Activated CD8-positive, alpha-beta memory T cell treated with anti-CD3 and anti-CD28 coated beads for 36 hours (primary cell): ENCODE data around the gene SLC35B2. TPM values are rescaled to one million over a fixed set of nuclear protein-coding genes. Genes with fewer than 3 reads are reported as not detected.
"Not testable (repeated sequence)": the region's sequence is repeated elsewhere in the genome, so short reads cannot be mapped to it uniquely, and the experiment has no call there.

Experiments used
- CTCF ChIA-PET: fragments of 350-600 bp; sonication (Branson Sonifier 250); formaldehyde crosslinking; loops from one replicate; lab custom pipeline; 2021; ENCODE audit warnings: antibody characterized with exemption; lab: Charles Lee
- POLR2A ChIA-PET: fragments of 350-600 bp; sonication (Branson Sonifier 250); formaldehyde crosslinking; loops from one replicate; lab custom pipeline; 2021; ENCODE audit warnings: antibody characterized with exemption; lab: Charles Lee
- total RNA-seq, 2 experiments: library from RNA; stranded (reverse); gene quantifications; one replicate each; pipeline ENCODE4 v1.2.3, GENCODE V29; 2021

The SLC35B2 gene
- total RNA-seq, 2 experiments from 2014 or later, result 32.5 to 32.6 TPM

GRCh38 chr6:44235269-44235668 lies 22.1 kb downstream of the SLC35B2 start:
- ChIA-PET CTCF (interaction anchor here (1.0 to 3.4 kb wide), 8 partner anchors 10 to 138 kb away, joined by 3 to 18 read pairs (median 6); partner anchors contain the start of genes HSP90AB1 and SLC29A1), POLR2A (interaction anchor here (0.6 to 3.5 kb wide), 2 partner anchors 10 to 11 kb away, joined by 3 to 10 read pairs; no protein-coding TSS in a partner anchor)

- ChIA-PET CTCF (interaction anchor here (0.6 to 3.4 kb wide), 12 partner anchors 9 to 137 kb away, joined by 3 to 18 read pairs (median 4); partner anchors contain the start of genes HSP90AB1 and SLC29A1), POLR2A (interaction anchor here (0.6 to 3.5 kb wide), 2 partner anchors 10 to 11 kb away, joined by 3 to 10 read pairs; no protein-coding TSS in a partner anchor)
These were observed 23.0 kb downstream of the SLC35B2 start for GRCh38 chr6:44234101-44235025.

- CTCF ChIA-PET, result interaction anchor here (0.6 to 3.4 kb wide), 6 partner anchors 9 to 77 kb away, joined by 3 to 18 read pairs (median 6); no protein-coding TSS in a partner anchor
- POLR2A ChIA-PET, result no interaction called here
These were observed 23.7 kb downstream of the SLC35B2 start for GRCh38 chr6:44233567-44234100.

- CTCF ChIA-PET, result interaction anchor here (1.9 to 3.4 kb wide), 4 partner anchors 8 to 60 kb away, joined by 4 to 18 read pairs (median 12); no protein-coding TSS in a partner anchor
These were observed 24.4 kb downstream of the SLC35B2 start for GRCh38 chr6:44232676-44233566.

GRCh38 chr6:44231426-44231825 lies 25.9 kb downstream of the SLC35B2 start:
- CTCF ChIA-PET, POLR2A ChIA-PET: not testable (repeated sequence)

More at GRCh38 chr6:44232676-44233566, 24.4 kb downstream of the SLC35B2 start:
- POLR2A ChIA-PET, result no interaction called here

- POLR2A ChIA-PET, result interaction anchor here (0.6 kb wide), 1 partner anchor 129 kb away, joined by 4 read pairs; no protein-coding TSS in a partner anchor
- CTCF ChIA-PET, result no interaction called here
These were observed 27.2 kb downstream of the SLC35B2 start for GRCh38 chr6:44230034-44230675.

GRCh38 chr6:44229376-44230033 lies 27.8 kb downstream of the SLC35B2 start:
- CTCF ChIA-PET, result no interaction called here
- POLR2A ChIA-PET, result no interaction called here

- ChIA-PET POLR2A (no interaction called here), CTCF (interaction anchor here (1.7 to 2.1 kb wide), 2 partner anchors 9 to 18 kb away, joined by 5 to 8 read pairs; partner anchors contain the start of gene HSP90AB1)
These were observed 28.5 kb downstream of the SLC35B2 start for GRCh38 chr6:44228836-44229235.

GRCh38 chr6:44228433-44228832 lies 28.9 kb downstream of the SLC35B2 start:
- POLR2A ChIA-PET, result interaction anchor here (0.8 kb wide), 1 partner anchor 18 kb away, joined by 3 read pairs; the partner anchor contains the start of gene HSP90AB1
- CTCF ChIA-PET, result interaction anchor here (1.7 to 2.1 kb wide), 2 partner anchors 9 to 19 kb away, joined by 5 to 8 read pairs; partner anchors contain the start of gene HSP90AB1

GRCh38 chr6:44228031-44228430 lies 29.3 kb downstream of the SLC35B2 start:
- CTCF ChIA-PET, result interaction anchor here (0.9 to 2.1 kb wide), 3 partner anchors 10 to 61 kb away, joined by 5 to 8 read pairs (median 5); partner anchors contain the start of gene HSP90AB1
- POLR2A ChIA-PET, result interaction anchor here (0.8 kb wide), 1 partner anchor 19 kb away, joined by 3 read pairs; the partner anchor contains the start of gene HSP90AB1

- ChIA-PET POLR2A (interaction anchor here (0.8 kb wide), 1 partner anchor 20 kb away, joined by 3 read pairs; the partner anchor contains the start of gene HSP90AB1), CTCF (interaction anchor here (0.9 to 2.1 kb wide), 4 partner anchors 11 to 60 kb away, joined by 3 to 8 read pairs (median 5); partner anchors contain the start of genes HSP90AB1 and NFKBIE)
These were observed 30.1 kb downstream of the SLC35B2 start for GRCh38 chr6:44227148-44227793.

GRCh38 chr6:44226368-44227147 lies 30.8 kb downstream of the SLC35B2 start:
- CTCF ChIA-PET, result interaction anchor here (0.9 to 5.0 kb wide), 4 partner anchors 7 to 39 kb away, joined by 3 to 21 read pairs (median 12); partner anchors contain the start of gene NFKBIE
- POLR2A ChIA-PET, result interaction anchor here (0.9 kb wide), 1 partner anchor 132 kb away, joined by 3 read pairs; no protein-coding TSS in a partner anchor

- POLR2A ChIA-PET, result interaction anchor here (0.9 to 4.3 kb wide), 2 partner anchors 21 to 131 kb away, joined by 3 to 47 read pairs; partner anchors contain the start of gene HSP90AB1
These were observed 31.6 kb downstream of the SLC35B2 start for GRCh38 chr6:44225579-44226325.

GRCh38 chr6:44224965-44225305 lies 32.4 kb downstream of the SLC35B2 start:
- ChIA-PET POLR2A (interaction anchor here (0.6 to 4.3 kb wide), 3 partner anchors 11 to 649 kb away, joined by 3 to 47 read pairs (median 10); partner anchors contain the start of genes HSP90AB1, POLH and XPO5), CTCF (interaction anchor here (0.9 to 5.0 kb wide), 9 partner anchors 9 to 118 kb away, joined by 3 to 21 read pairs (median 4); partner anchors contain the start of genes SLC35B2 and SPATS1)

More at GRCh38 chr6:44225579-44226325, 31.6 kb downstream of the SLC35B2 start:
- CTCF ChIA-PET, result interaction anchor here (1.6 to 5.0 kb wide), 3 partner anchors 8 to 31 kb away, joined by 4 to 21 read pairs (median 16); partner anchors contain the start of gene SLC35B2
